ENCODE data around the gene ICAM1. TPM values are rescaled to one million over a fixed set of nuclear protein-coding genes. Genes with fewer than 3 reads are reported as not detected.

The ICAM1 gene
- total RNA-seq, 4 donors from 2014 or later: 8.8 to 33.0 (median 19.6) TPM

DNA sequence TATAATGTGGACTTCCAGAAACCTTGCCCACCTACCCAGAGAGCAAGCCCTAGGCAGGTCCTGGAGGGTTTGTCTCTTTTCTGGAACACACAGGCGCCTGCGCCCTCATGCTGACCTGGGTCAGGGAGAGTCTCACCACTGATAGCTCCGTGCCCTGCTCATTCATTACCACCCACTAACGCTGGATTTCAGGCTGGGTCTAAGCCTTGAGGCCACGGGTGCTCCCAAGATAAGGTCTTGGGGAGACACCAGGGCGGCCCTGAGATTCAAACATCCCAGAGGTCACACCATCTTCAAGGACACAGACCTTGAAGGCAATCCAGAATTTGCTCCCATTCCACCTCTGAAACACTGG, 44.9 kb upstream of the ICAM1 start:
- Histone ChIP-seq H3K27ac (peak overlapping the region in 3 of 4 donors; percentile 79 to 92 (median 88)), H3K27me3 (no peaks in the 10 kb centered on the region), H3K4me3 (no peak overlapping the region), H3K4me1 (peaks cover 0 to 54% (median 14%) of the 10 kb centered on the region in 3 donors), H3K9me3 (no peaks in the 10 kb centered on the region), H3K36me3 (peaks cover 0 to 14% of the 10 kb centered on the region in 2 donors)
- WGBS, 2 donors (ENCODE audit: low coverage in 1 of 2): 36 to 92% methylated on average over 2 to 5 of the region's 6 CpGs
- ATAC-seq: no peak
- TF ChIP-seq CTCF (IDR thresholded peaks at IDR 0.05): no peak
- TF ChIP-seq EP300 (IDR thresholded peaks at IDR 0.05): no peak
- TF ChIP-seq POLR2A (IDR thresholded peaks at IDR 0.05): no peak
- TF ChIP-seq POLR2AphosphoS5 (IDR thresholded peaks at IDR 0.05): no peak

DNA sequence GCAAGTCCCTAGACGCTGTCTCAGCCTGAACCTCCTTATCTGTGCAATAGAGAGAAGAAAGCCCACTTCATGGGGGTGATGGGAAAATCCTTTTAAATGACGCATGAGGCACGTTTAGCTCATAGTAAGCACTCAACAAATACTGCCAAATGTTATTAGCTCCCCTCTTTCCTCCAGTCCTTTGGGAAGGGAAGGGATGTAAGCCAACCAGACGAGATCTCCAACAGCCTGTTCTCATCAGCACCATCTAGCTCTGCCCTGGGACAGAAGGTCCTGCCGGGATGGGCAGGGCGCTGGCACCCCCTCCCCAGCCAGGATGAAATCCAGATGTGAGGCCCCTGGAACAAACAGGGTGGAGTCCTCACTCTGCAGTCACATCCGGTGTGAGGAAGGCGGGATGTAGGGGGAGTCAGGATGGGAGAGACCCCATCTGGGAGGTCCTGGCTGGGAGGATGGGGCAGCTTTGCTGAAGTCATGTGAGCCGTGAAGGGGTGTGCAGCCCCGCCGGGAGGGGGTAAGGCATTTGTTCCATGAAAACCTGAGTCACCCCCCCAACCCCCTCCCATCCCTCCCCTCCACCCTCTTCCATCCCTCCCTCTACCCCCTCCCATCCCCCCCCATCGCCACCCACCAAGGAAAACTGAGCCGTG, 44.4 kb upstream of the ICAM1 start:
- peak overlapping the region in 1 of 2 donors; percentile 37 for H3K4me3 ChIP-seq
- H3K9me3 ChIP-seq: no peaks in the 10 kb centered on the region
- H3K27ac ChIP-seq: peak overlapping the region; percentile 11 to 92 (median 86)
- peak; percentile 86 for ATAC-seq
- TF ChIP-seq CTCF (IDR thresholded peaks at IDR 0.05) (no peak), POLR2AphosphoS5 (IDR thresholded peaks at IDR 0.05) (peak; percentile 93)
- 36 to 58% methylated on average over 4 to 5 of the region's 13 CpGs for WGBS, 2 donors (ENCODE audit: low coverage in 1 of 2)
- H3K4me1 ChIP-seq: peaks cover 0 to 57% (median 14%) of the 10 kb centered on the region in 3 donors
- H3K36me3 ChIP-seq: peaks cover 0 to 14% of the 10 kb centered on the region in 2 donors
- H3K27me3 ChIP-seq: no peaks in the 10 kb centered on the region

DNA sequence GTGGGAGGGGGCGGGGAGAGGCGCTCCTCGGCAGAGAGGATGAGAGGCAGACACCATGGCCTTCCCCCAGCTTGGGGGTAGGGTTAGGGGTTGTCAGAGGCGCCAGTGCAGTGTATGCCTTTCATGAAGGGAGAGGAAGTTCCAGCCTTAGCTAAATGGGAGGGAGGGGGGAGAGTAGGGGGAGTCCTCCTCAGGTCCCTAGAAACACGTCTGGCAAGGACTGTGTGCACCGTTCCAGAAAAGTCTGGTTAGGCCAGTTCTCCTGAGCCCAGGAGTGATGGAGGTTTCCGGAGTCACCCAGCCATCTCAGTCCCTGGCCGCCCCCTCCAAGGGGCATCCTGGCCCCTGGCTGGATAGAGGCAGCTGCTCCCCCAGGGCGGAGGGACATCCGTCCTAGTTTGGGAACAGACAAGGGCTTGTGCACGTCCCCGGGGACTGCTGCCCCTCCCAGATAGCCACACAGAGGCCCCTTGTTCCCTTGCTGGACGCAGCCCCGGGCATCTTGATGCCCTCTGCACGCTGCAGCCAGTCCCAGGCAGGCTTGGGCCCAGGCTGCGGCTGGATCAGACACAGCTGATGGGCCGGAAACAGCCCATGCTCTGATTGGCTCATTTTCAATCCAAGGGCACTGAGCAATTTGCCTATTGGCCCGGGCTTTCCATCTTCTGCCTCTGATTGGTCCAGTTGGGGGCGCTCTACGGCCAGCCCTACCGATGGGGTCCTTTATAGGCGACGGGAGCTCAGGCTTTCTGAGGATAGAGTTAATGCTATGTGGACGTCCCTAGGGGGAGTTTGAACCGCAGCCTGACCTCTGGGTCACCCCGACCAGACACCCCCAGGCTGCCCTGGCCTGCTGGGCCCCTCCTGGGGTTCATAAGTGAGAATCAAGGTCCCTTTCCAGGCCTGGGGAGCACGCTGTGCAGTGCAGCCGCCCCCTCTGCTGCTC, 43.6 kb upstream of the ICAM1 start:
- TF ChIP-seq CTCF (IDR thresholded peaks at IDR 0.05) (peak in 1 of 4 experiments; percentile 11), EP300 (IDR thresholded peaks at IDR 0.05) (no peak), POLR2A (IDR thresholded peaks at IDR 0.05) (peak in 1 of 2 donors; percentile 8), POLR2AphosphoS5 (IDR thresholded peaks at IDR 0.05) (no peak)
- Histone ChIP-seq H3K4me3 (peak overlapping the region in 1 of 2 donors; percentile 37), H3K27ac (peak overlapping the region; percentile 11 to 92 (median 86)), H3K9me3 (no peaks in the 10 kb centered on the region), H3K4me1 (peaks cover 0 to 62% (median 14%) of the 10 kb centered on the region in 3 donors), H3K36me3 (peaks cover 0 to 14% of the 10 kb centered on the region in 2 donors), H3K27me3 (no peaks in the 10 kb centered on the region)
- peak; percentile 13 for ATAC-seq
- WGBS, 2 donors (ENCODE audit: low coverage in 1 of 2): 0 to 41% methylated on average over 2 to 10 of the region's 28 CpGs

DNA sequence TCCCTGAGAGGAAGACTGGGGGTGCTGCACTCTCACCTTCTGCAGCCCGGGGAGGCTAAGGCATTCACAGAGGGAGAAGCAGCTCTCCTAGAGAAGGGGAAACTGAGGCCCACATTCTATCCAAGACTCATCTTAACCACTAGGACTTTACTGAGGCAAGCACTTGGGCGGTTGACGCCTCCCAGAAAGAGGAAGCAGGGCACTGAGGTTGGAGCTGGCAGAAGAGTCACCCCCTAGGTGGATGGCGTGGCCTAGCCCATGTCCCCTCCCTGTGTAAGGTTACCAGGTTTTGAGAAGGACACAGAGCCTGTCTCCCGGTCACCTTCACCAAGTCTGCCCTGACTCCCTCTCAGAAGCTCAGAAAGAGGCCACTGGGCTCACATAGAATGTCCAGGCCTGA, 42.5 kb upstream of the ICAM1 start:
- H3K4me1 ChIP-seq: peaks cover 0 to 62% (median 14%) of the 10 kb centered on the region in 3 donors
- H3K4me3 ChIP-seq: peak overlapping the region in 1 of 2 donors; percentile 97

More for the DNA sequence above, 42.5 kb upstream of the ICAM1 start:
- Histone ChIP-seq H3K27me3 (no peaks in the 10 kb centered on the region), H3K27ac (peak overlapping the region in 3 of 4 donors; percentile 85 to 92 (median 88)), H3K36me3 (peaks cover 0 to 13% of the 10 kb centered on the region in 2 donors), H3K9me3 (no peaks in the 10 kb centered on the region)
- WGBS, 2 donors (ENCODE audit: low coverage in 1 of 2): 88% methylated on average over 3 of the region's 5 CpGs; no CpG with 5 or more reads in 1 of the 2 donors
- ATAC-seq: no peak
- no peak for TF ChIP-seq CTCF (IDR thresholded peaks at IDR 0.05)
- TF ChIP-seq POLR2AphosphoS5 (IDR thresholded peaks at IDR 0.05): no peak
- no peak for TF ChIP-seq EP300 (IDR thresholded peaks at IDR 0.05)
- TF ChIP-seq POLR2A (IDR thresholded peaks at IDR 0.05): no peak
